Inflammatory macrophage treated with lipopolysaccharide for 1 hour (primary cell): ENCODE measurements around the gene COX19.
"Not testable (repeated sequence)": the region's sequence is repeated elsewhere in the genome, so short reads cannot be mapped to it uniquely, and the experiment has no call there.

Experiments used
- DNase-seq, 2 donors: peaks; one replicate each; pipeline ENCODE4 v3.0.0-alpha.2; 2020 to 2022

Gene COX19

DNA sequence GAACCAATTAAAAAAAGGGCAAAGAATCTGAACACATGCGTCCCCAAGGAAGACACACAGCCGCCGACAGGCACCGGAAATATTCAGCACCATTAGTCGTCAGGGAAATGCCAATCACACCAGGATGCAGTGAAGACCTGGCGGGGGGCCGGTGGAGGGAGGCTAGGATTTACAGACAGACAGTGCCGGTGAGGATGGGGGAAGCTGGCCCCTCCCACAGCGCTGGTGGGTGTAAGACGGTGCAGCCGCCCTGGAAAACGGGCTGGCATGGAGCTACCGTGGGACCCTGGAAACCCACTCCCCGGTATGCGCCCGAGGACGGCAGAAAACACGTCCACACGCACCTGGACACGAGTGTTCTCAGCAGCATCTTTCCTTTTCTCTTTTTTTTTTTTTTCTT, 16.1 kb downstream of the COX19 start:
- no peak for DNase-seq

DNA sequence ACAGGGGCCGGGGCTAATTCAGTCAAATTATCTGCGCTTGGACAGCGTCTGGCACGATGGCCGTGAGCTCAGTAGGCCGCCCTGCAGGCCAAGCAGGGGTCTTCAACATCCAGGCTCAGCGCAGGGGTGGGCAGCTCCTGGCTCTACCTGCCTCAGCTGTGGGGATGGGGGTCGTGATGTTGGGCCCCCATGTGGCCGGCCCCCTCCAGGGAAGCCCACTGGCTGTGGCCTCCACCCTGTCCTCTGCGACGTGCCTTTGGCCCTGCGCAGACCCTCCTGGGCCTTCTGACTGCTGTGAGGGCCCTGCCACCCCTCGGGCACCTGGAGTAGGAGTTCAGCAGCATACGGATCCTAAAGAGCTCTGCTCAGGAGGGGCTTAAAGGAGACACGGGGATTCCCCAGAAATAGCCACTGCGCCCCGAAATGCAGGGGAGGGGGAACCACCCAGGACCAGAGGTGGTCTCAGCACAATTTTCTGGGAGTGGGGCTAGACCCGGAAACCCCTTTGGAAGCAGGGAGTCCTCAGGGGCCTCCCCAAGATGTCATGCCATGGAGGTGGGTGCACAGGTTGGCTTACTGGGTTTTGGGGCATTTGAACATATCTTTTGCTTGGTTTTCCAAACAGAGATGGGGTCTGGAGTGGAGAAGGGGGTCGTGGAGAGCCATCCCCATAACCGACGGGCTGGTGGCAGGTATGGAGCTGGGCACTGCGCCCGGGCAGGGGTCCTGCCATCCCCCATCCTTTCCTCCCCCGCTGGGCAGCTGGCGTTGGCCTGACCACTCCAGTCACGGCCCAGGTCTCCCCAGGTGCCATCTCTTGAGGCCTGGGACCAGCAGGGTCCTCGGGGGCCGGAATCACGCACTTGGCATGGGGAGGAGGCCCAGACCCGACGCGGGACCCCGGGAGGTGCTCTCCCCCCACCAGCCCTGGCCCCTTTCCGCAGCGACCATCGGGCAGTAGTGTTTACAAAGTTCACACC, 16.8 kb downstream of the COX19 start:
- no peak for DNase-seq

DNA sequence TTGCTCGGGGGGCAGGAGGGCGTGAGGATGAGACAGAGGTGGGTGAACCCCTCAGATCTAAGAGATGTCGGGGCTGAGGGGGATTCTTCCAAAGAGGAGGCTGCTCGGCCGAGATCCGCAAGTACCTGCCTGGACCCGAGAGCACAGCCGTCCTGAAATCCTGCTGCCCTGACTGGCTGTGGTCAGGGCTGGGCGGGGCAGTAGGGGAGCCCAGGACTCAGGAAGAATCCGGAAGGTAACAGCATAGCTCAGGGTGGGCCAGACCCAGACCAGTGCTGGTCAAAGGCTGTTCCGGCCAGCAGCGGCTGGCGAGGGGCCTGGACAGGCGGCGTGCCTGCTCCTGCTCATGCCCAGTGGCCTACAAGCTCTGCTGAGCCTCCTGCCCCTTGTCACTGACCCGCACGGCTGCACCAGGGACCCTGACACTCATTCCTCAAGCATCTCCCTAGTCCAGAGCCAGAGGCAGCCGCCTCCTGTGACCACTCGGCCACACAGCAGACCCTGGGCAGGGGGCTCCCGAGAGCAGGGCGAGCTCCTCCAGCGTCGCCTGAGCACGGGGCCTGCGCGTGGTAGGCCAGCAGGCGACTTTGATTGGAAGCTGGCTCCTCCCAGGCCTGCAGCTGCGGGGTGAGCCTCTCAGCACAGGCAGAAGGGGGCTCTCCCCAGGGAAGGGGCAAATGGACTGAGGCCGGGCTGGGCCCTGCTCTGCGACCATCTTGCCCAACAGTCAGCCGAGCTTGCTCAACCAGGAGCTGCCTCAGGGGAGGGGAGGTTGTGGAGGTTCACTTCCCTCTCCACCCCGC, 17.7 kb downstream of the COX19 start:
- DNase-seq, result peak; percentile 56 to 79

DNA sequence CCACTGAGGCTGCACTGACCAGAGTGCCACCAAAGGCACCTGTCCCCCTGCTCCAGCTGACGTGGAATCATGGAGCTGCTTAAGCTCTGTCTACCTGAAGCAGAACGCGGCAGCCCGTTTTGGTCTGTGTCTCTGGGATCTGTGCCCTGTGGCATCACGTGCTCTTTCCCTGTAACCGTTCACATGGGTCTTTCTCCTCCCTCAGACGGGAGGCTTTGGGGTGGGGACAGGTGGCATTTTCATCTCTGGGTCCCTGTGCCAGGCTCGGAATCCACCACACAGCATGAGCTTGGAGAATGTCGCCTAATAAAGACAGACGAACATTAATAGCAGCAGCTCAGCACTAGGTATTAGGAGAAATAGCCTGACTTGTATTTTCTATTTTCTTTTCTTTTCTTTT, 19.3 kb downstream of the COX19 start:
- no peak for DNase-seq

DNA sequence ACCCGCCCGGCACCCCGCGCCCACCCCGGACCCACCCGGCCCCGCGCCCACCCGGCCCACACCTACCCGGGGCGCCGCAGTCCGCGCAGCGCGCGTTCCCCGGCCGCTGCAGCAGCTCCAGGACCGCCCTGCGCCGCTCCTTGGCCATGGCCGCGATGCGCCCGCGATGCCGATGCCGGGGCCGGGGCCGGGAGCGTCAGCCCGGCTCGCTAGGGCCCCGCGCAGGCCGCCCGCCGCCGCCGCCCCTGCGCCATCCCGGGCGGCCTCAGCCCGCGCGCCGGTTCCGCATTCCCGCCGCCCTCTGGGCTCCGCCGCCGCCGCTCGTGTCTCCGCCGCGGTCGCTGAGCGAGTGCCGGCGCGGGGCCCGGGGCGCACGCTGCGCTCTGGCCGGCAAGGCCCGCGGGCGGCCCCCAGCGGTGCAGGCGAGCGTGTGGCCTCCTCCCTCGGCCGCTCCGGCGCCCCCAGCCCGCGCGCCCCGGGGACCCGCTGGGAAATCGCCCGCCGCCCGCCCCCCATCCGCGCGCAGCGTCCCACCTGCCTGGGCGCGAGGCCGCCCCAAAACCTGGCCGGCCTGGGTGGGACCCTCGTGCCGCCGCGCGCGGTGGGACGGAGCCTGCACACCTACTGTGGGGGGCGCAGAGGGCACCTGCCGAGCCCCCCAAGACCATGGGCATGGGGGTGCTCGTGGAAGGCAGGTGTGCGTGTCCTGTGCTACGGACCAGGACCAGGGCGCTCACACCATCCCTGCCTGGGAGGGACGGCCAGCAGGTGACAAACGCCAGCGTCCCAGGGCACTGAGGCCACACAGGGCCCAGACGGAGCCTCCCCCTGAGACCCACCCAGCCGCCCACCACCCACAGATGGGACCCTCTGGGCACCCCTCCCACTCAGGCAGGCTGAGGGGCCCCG, 20.8 kb downstream of the COX19 start, which contains the start of gene ADAP1:
Gene ADAP1 (minus strand): TSS at position 351 of the 909 bp plus-strand sequence. CDS start 203 bp downstream, at position 148.
- peak; percentile 66 to 74 for DNase-seq

DNA sequence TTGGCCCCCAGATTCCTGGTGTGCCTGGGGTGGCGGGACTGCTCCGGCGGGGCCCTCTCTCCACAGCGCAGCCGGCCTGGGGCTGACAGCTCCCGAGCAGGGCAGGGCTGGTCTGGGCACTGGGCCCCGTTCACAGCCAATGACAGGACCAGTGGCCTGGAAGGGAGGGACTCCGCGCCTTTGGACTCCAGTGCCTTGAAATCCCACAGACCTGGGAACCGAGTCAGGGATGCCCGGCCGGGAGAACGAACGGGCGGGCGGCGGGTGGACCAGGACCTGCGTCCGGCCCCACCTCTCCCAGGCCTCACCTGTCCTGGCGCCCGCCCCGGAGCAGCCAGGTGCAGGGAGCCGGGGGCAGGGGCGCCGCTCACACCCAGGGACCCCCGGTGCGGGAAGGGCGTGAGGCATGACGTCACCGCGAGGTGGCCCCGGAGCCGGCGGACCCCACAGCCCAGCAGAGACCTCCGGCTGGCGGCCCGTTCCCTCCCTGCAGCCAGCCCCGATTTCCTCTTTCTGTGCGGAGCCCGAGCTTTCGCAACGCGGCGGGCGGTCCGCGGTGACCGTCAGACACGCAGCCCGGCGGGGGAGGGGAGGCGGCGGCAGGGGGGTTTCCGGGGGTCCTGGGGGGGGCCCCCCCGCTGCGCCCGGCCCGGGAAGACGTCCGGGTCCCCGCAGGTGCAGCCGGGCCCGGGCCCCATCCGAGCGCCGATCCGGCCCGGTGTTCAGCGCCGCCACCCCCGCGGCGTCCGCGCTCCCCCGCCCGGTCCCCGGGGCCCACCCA, 21.6 kb downstream of the COX19 start:
- DNase-seq, result peak; percentile 67 to 77

DNA sequence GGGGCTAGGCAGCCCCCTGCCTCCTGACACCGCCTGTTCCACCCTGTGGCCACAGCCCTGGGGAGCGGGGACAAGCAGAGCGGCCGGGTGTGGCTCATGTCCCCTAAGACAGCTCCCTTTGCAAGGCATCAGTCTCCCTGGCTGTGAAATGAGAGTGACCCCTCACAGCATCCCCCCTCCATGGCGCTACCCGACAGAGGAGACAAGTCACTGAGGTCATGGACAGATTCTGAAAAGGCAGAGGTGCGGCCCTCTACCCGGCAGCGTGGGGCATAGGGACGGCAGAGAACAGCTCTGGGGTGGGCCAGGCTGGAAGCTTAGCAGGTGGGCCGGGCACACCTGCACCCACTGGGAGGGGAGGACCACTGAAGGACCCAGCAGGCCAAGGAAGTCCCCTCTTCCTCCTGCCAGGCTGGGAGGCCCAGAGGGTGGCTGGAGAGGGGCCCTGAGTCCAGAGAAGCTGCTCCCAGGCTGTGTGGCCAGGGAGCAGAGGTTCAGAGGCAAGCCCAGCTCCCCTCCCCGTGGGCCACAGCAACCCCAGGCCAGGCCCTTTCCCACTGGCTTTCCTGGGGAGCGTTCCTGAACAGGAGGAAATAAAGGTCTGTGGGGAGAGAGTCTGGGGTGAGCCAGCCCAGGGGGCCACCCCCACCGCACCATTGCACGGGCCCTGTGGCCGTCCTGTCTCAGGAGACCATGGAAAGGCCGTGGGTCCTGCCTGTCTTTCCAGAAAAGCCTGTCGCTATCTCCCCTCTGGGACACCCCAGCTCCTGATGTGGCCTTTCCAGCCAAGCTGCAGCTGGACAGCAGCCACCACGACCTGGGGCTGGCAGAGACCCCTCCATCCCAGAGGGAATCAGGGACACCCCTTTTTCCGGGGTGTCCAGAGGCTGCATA, 22.6 kb downstream of the COX19 start:
- DNase-seq, result no peak

DNA sequence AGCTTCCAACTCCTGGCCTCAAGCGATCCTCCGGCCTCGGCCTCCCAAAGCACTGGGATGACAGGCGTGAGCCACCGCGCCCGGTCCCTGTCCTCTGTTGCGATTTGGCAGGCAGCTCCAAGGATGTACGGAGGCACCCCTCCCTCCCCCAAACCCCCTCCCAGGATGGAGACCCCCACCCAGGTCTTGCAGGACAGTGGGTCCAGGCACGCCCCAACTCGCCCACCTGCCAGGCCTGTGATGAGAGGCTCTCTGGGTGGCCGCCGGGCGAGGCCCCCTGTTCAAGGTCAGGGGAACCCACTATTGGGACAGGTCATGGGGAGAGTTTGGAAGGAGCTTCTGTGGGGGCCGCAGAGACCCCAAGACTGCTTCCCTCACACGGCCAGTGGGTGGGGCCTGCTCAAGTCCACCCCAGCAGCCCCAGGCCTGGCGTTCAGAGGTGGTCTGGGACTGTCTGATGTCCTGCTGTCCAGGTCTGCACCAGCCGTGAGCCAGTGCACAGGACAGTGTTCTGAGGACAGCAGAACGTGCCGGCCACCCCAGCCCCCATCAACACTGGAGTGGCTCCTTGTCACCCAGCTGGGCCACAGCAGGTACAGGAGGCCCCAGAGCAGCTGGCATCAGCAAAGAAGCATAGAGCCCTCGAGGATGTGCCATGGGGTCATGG, 23.3 kb downstream of the COX19 start:
- no peak for DNase-seq

DNA sequence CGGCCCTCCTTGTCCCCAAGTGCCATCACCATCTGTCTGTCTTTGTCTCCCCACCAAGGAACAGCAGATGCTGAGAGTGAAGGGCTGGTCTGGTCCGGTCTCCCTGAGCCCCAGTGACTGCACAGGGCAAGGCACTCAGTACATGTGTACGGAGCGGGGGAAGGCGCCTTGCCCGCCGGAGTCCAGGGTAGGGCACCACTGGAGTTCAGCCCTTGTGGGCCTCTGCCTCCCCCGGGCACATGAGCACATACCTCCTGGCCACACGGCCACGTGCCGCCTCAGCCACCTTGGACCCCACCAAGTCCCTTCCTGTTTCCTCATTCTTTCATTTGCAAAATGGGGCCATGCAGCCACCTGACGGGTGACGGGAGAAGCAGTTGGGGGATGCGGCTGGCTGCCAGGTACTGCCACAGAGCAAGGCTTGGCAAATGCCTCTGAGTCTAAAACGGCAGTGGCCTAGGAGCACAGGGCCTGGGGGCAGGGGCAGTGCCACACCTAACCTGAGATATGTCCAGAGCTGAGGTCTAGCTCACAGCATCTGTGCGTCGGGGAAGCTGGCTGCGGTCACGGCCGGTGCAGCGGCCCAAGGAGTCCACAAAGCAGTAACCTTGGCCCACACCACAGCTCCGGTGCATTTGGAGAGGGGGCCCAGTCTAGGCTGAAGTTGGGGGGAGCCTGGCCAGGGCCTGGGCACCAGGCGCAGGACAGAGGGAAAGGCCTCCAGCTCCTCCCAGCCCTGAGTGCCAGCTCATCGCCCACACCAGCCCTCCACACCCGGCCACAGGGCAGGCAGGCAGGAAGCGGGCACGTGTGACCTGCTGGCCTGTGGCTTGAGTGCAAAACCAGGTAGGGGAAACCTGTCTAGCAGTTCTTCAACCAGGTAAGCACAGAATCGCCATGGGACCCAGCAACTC, 26.1 kb downstream of the COX19 start:
- DNase-seq, result no peak

DNA sequence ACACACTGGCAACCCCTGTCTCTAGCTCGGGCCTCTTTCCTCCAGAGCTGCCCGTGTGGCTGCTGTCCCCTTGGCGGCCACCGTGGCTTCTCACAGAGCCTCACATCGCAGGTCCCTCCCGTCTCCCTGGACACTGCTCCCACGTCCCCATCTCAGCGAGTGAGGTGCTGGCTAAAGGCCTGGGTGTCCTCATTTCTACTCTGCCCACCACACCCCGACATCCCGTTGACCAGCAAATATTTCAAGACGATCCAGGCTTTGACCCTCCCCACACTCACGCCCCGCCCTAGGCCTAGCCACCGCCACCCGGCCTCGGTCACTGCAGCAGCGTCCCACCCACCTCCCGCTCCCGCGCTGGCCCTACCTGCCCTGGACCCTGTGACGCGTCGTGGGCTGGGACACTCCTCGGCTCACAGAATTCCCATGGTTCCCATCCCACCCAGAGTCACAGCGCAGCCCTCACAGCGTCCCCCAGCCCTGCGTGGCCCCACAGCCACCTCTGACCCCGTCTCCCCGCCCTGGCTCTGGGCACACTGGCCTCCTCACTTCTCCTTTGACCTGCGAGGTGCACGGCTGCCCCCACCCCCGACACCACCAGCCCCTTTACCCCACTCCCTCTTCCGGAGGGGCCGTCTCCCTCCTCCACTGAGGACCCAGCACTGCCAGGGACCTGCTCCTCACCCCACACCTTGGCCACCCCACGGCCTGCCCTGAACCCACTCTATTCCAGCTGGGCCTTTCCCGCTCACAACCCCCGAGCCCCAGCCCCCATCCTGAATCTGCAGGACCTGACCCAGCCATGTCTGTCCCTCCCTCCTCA, 27.7 kb downstream of the COX19 start:
- DNase-seq, result no peak

DNA sequence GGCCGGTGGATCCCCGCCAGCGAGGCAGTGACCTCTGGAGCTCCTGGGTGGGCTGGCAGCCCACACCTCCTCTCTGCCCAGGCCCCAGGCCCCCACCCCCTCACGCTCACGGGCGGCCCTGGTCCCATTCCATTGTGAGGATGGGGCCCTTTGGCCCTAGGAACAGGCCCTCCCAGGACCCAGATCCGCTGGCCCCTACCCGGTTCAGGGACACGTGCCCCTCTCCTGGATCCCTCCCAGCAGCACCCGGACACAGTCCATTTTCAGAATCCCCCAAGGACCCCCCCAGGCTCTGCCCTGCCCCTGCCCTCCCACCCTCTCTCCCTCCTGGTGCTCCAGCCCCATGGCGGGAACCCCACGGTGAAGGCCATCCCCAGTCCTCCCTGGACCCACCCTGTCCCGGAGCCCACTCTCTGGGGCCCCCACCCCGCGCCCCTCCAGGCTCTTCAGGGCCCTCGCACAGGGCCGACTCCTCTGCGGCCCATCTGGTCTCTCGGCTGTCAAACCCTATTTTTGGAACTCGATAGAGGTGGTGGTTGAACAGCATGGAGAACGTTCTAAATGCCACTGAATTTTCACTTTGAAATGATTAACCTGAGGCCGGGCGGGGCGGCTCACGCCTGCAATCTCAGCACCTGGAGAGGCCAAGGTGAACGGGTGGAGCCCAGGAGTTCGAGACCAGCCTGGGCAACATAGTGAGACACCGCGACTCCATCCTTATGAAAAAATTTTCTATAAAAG, 28.9 kb downstream of the COX19 start:
- DNase-seq, result no peak

DNA sequence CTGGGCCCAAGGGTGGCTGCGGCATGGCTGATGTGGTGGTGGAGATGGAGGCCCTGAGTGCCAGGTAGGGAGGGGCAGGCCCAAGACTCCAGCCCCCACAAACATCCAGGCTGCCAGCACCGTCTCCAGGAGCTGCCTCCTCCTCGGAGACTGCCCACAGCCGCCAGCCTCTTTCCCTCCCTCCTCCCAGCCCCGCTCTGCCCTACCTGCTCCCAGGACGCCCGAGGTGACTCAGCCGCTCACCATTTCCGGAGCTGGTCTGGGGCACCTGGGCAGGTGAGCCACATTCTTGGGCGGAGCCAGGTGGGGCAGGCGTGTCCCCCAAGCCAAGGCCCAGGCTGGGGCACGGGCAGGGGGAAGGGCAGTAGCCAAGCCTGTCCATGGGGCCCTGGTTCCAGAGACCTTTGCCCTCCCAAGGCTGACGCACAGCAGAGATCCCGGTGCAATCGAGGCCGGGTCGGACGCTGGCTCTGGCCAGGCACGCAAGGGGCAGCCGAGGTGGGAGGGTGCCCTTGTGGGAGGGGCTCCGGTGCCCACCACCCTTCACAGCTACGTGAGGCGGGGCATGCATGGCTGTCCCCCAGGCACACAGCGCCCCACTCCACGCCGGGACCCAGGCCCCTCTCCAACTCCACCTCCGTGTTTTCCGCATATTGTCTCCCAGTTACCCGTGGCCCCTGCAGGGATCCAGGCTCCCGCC, 29.6 kb downstream of the COX19 start:
- no peak for DNase-seq

DNA sequence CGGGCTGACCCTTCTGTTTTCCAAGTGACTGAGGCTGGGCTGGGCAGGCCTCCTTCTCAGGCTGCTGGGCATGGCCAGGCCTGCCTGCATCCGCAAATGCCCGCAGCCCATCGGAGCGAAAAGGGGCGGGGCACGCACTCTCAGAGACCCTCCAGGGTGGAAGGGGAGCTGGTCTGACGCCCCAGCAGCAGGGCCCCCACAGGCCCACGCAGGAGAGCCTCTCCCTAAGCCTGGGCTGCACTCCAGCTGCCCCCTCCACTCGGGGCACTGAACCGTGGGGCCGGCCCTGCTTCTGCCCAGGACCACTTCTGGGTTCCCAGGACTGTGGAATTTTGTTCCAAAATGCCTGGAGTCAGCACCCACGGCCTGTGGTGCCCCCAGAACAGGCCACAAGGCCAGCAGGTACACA, 30.2 kb downstream of the COX19 start:
- DNase-seq, result no peak

DNA sequence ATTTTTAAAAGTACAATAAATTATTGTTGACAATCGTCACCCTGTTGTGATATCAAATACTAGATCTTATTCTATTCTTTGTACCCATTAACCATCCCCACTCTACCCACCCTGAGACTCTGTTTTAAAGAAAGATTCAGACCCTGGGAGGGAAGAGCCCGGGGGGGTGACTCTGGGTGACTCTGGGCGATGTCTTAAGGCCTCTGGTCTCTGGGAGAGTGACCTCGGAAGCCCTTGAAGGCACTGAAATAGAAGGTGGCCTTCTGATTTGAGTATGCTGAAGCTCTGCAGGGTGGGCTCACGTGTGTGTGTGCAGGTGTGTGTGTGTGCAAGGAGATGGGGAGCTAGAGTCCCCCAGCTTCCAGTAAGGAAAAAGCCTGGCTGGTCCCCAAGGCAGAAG, 30.6 kb downstream of the COX19 start:
- no peak for DNase-seq

DNA sequence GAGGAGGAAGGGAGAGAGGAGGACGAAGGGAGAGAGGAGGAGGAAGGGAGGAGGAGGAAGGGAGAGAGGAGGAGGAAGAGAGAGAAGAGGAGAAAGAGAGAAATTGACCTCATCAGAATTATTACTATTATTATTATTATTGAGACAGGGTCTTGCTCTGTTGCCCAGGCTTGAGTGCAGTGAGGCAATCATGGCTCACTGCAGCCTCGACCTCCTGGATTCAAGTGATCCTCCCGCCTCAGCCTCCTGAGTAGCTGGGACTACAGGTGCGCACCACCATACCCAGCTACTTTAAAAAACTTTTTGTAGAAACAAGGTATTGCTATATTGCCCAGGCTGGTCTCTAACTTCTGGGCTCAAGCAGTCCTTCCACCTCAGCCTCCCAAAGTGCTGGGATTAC, 31.6 kb downstream of the COX19 start:
- not testable (repeated sequence) for DNase-seq

DNA sequence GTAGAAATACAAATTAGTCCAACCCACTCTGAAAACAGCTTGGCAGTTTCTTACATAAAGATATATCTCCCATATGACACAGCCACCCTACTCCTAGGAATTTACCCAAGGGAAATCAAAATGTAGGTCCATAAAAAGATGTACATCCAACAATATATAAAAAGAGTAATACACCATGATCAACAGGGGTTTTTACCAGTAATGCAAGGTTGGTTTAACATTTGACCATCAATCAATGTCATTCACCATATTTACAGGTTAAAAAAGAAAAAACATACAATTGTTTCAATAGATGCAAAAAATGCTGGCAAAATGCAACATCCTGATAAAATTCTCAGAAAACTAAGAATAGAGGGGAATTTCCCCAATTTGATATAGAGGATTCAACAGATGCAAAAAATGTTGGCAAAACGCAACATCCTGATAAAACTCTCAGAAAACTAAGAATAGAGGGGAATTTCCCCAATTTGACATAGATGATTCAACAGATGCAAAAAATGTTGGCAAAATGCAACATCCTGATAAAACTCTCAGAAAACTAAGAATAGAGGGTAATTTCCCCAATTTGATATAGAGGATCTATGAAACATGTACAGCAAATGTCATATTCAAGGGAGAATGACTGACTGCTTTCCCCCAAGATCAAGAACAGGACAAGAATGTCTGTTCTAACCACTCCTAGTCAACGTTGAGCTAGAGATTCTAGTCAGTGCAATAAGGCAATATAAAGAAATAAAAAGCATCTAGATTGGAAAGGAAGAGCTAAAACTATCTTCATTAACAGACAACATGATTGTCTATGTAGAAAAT, 34.5 kb downstream of the COX19 start:
- peak; percentile 93 to 96 for DNase-seq
